GM23338 (cell line): Measurements from ENCODE around the gene GNPTG. TPM values are rescaled to one million over a fixed set of nuclear protein-coding genes. Genes with fewer than 3 reads are reported as not detected.

Experiments used
- ATAC-seq: fragments of 200-7000 bp; cut with Tn5 transposase; 3 replicates; pipeline ENCODE4 v1.9.1; 2020
- DNase-seq: peaks from one replicate; pipeline ENCODE4 v3.0.0-alpha.2; 2015; ENCODE audit warnings: low spot score
- H2AFZ ChIP-seq: fragments of 200-600 bp; sonication (generic); 2 replicates; pipeline ENCODE4 v1.8.0; 2016; ENCODE audit warnings: antibody characterized with exemption, mild to moderate bottlenecking, moderate library complexity
- H3F3A ChIP-seq: fragments of 200-600 bp; sonication (generic); replicated peaks from 2 replicates; pipeline ENCODE4 v1.8.0; 2017; ENCODE audit warnings: antibody characterized with exemption, mixed run types, low read depth
- H3K27ac ChIP-seq: fragments of 200-600 bp; sonication (generic); 2 replicates; pipeline ENCODE4 v1.6.1; 2016; ENCODE audit warnings: low read depth
- H3K27me3 ChIP-seq: fragments of 200-600 bp; sonication (generic); 2 replicates; pipeline ENCODE4 v1.8.0; 2016; ENCODE audit warnings: mild to moderate bottlenecking, mixed run types, moderate library complexity; ENCODE audit not compliant: insufficient read depth
- H3K36me3 ChIP-seq: fragments of 200-600 bp; sonication (generic); 2 replicates; pipeline ENCODE4 v1.8.0; 2016; ENCODE audit warnings: mild to moderate bottlenecking; ENCODE audit not compliant: insufficient read depth
- H3K4me1 ChIP-seq: fragments of 200-600 bp; sonication (generic); 2 replicates; pipeline ENCODE4 v1.8.0; 2016; ENCODE audit warnings: mild to moderate bottlenecking, moderate library complexity; ENCODE audit not compliant: insufficient read depth
- H3K4me2 ChIP-seq: fragments of 200-600 bp; sonication (generic); 2 replicates; pipeline ENCODE4 v1.7.1; 2017; ENCODE audit warnings: mixed run types
- H3K4me3 ChIP-seq: fragments of 200-600 bp; sonication (generic); 2 replicates; pipeline ENCODE4 v1.6.1; 2016; ENCODE audit warnings: mixed run types
- H3K79me2 ChIP-seq: fragments of 200-600 bp; sonication (generic); replicated peaks from 2 replicates; pipeline ENCODE4 v1.8.0; 2017; ENCODE audit warnings: mild to moderate bottlenecking; ENCODE audit not compliant: insufficient read depth
- H3K9me2 ChIP-seq: fragments of 200-600 bp; sonication (generic); 2 replicates; pipeline ENCODE4 v1.8.0; 2017; ENCODE audit not compliant: insufficient read depth
- H4K20me1 ChIP-seq: fragments of 200-600 bp; sonication (generic); replicated peaks from 2 replicates; pipeline ENCODE4 v1.8.0; 2017; ENCODE audit warnings: mild to moderate bottlenecking; ENCODE audit not compliant: insufficient read depth
- H3K27ac Mint-ChIP-seq: 2 replicates; pipeline ENCODE4 v1.8.0; 2020; ENCODE audit warnings: inconsistent platforms, mild to moderate bottlenecking, moderate library complexity, mixed read lengths
- H3K27me3 Mint-ChIP-seq: 3 replicates; pipeline ENCODE4 v1.8.0; 2022; ENCODE audit warnings: low read depth, mild to moderate bottlenecking, moderate library complexity, mixed read lengths, inconsistent platforms; ENCODE audit not compliant: insufficient read depth, poor library complexity
- H3K36me3 Mint-ChIP-seq: 3 replicates; pipeline ENCODE4 v1.8.0; 2021; ENCODE audit warnings: low read depth, mild to moderate bottlenecking, inconsistent platforms, moderate library complexity, mixed read lengths
- H3K4me1 Mint-ChIP-seq: 3 replicates; pipeline ENCODE4 v1.8.0; 2020; ENCODE audit warnings: mild to moderate bottlenecking, inconsistent platforms, mixed read lengths
- H3K4me3 Mint-ChIP-seq: 3 replicates; pipeline ENCODE4 v1.8.0; 2021; ENCODE audit warnings: moderate library complexity, mild to moderate bottlenecking, inconsistent platforms, mixed read lengths
- H3K9me3 Mint-ChIP-seq: 3 replicates; pipeline ENCODE4 v1.8.0; 2020; ENCODE audit warnings: moderate library complexity, mild to moderate bottlenecking, inconsistent platforms, mixed read lengths
- CREB1 ChIP-seq: fragments of 250-450 bp; sonication (Bioruptor Pico); IDR thresholded peaks from 2 replicates; pipeline ENCODE4 v1.5.0; 2020; ENCODE audit warnings: low read depth, mild to moderate bottlenecking, moderate library complexity
- EZH2 ChIP-seq: fragments of 200-600 bp; sonication (generic); IDR thresholded peaks from one replicate; pipeline ENCODE4 v1.8.0; 2017; ENCODE audit warnings: antibody characterized with exemption, mild to moderate bottlenecking, low read depth; ENCODE audit not compliant: unreplicated experiment
- EZH2phosphoT487 ChIP-seq: fragments of 200-600 bp; sonication (generic); IDR thresholded peaks from one replicate; pipeline ENCODE4 v1.8.1; 2018; ENCODE audit warnings: antibody characterized with exemption; ENCODE audit not compliant: unreplicated experiment
- JUNB ChIP-seq: IDR thresholded peaks from one replicate; pipeline ENCODE4 v1.6.1; 2016; ENCODE audit warnings: antibody characterized with exemption; ENCODE audit not compliant: unreplicated experiment
- NANOG ChIP-seq: IDR thresholded peaks from 2 replicates; pipeline ENCODE4 v1.6.1; 2016; ENCODE audit warnings: antibody characterized with exemption, borderline replicate concordance
- POLR2AphosphoS5 ChIP-seq: IDR thresholded peaks from 2 replicates; pipeline ENCODE4 v1.6.1; 2016; ENCODE audit warnings: antibody characterized with exemption, low read depth
- STAT1 ChIP-seq: IDR thresholded peaks from one replicate; pipeline ENCODE4 v1.6.1; 2016; ENCODE audit warnings: antibody characterized with exemption; ENCODE audit not compliant: unreplicated experiment
- ZNF114 ChIP-seq: fragments of 250-450 bp; sonication (Bioruptor Pico); IDR thresholded peaks from 2 replicates; pipeline ENCODE4 v1.5.0; 2020; ENCODE audit warnings: mild to moderate bottlenecking, moderate library complexity
- ZNF331 ChIP-seq: fragments of 250-450 bp; sonication (Bioruptor Pico); IDR thresholded peaks from 2 replicates; pipeline ENCODE4 v1.5.0; 2020; ENCODE audit warnings: low read depth, mild to moderate bottlenecking, moderate library complexity
- polyA plus RNA-seq: library from polyadenylated mRNA; unstranded; fragments of >200 nt; fragmentation: Nextera tagmentation; extraction: Ambion mirVana; gene quantifications from 2 replicates; pipeline ENCODE4 v1.2.1, GENCODE V29; 2016
- total RNA-seq: library from RNA; depleted of rRNA; stranded (reverse); fragments of >200 nt; shearing (Covaris generic); gene quantifications from 2 replicates; pipeline ENCODE4 v1.2.3, GENCODE V29; 2014
- TF ChIP-seq, protein P1 (sequence below), 2 experiments: fragments of 200-600 bp in 1 of 2; sonication (generic) in 1 of 2; conservative IDR thresholded peaks; 2 replicates each; pipeline versions ENCODE4 v1.5.1 to v1.6.1; 2016 to 2017; ENCODE audit warnings: antibody characterized with exemption in 2 of 2, low read depth in 2 of 2, mild to moderate bottlenecking in 2 of 2, moderate library complexity in 1 of 2
- TF ChIP-seq, protein P2 (sequence below): IDR thresholded peaks from one replicate; pipeline ENCODE4 v1.6.1; 2018; ENCODE audit warnings: antibody characterized with exemption; ENCODE audit not compliant: unreplicated experiment
- TF ChIP-seq, protein P3 (sequence below): IDR thresholded peaks from 2 replicates; pipeline ENCODE4 v1.6.1; 2016; ENCODE audit warnings: antibody characterized with exemption
- TF ChIP-seq, protein P4 (sequence below): fragments of 250-450 bp; sonication (Bioruptor Pico); IDR thresholded peaks from 2 replicates; pipeline ENCODE4 v1.5.0; 2020; ENCODE audit warnings: mild to moderate bottlenecking, moderate library complexity

Gene GNPTG
- total and polyA plus RNA-seq, 2 experiments from 2014 or later, result 23.3 to 41.0 TPM

GRCh38 chr16:1323296-1324239 lies 28.2 kb upstream of the GNPTG start:
- H3K4me2 ChIP-seq, result no peak overlapping the region
- no peak for DNase-seq
- peaks cover 12% of the 10 kb centered on the region; the same call in 1 of the 2 replicates for H3F3A ChIP-seq
- Mint-ChIP-seq H3K4me1 (peaks cover 7% of the 10 kb centered on the region), H3K27ac (no peak overlapping the region), H3K27me3 (peaks cover 10% of the 10 kb centered on the region), H3K4me3 (no peak overlapping the region), H3K36me3 (peaks cover 58% of the 10 kb centered on the region), H3K9me3 (no peaks in the 10 kb centered on the region)
- H3K27me3 ChIP-seq, result no peaks in the 10 kb centered on the region
- TF ChIP-seq ZNF114 (CRISPR knock-in tag), result no peak
- TF ChIP-seq, protein P1, sequence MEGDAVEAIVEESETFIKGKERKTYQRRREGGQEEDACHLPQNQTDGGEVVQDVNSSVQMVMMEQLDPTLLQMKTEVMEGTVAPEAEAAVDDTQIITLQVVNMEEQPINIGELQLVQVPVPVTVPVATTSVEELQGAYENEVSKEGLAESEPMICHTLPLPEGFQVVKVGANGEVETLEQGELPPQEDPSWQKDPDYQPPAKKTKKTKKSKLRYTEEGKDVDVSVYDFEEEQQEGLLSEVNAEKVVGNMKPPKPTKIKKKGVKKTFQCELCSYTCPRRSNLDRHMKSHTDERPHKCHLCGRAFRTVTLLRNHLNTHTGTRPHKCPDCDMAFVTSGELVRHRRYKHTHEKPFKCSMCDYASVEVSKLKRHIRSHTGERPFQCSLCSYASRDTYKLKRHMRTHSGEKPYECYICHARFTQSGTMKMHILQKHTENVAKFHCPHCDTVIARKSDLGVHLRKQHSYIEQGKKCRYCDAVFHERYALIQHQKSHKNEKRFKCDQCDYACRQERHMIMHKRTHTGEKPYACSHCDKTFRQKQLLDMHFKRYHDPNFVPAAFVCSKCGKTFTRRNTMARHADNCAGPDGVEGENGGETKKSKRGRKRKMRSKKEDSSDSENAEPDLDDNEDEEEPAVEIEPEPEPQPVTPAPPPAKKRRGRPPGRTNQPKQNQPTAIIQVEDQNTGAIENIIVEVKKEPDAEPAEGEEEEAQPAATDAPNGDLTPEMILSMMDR (conservative IDR thresholded peaks at IDR 0.05; ENCODE audit: low read depth in 2 of 2), result no peak
- TF ChIP-seq NANOG, result no peak
- TF ChIP-seq, protein P2, sequence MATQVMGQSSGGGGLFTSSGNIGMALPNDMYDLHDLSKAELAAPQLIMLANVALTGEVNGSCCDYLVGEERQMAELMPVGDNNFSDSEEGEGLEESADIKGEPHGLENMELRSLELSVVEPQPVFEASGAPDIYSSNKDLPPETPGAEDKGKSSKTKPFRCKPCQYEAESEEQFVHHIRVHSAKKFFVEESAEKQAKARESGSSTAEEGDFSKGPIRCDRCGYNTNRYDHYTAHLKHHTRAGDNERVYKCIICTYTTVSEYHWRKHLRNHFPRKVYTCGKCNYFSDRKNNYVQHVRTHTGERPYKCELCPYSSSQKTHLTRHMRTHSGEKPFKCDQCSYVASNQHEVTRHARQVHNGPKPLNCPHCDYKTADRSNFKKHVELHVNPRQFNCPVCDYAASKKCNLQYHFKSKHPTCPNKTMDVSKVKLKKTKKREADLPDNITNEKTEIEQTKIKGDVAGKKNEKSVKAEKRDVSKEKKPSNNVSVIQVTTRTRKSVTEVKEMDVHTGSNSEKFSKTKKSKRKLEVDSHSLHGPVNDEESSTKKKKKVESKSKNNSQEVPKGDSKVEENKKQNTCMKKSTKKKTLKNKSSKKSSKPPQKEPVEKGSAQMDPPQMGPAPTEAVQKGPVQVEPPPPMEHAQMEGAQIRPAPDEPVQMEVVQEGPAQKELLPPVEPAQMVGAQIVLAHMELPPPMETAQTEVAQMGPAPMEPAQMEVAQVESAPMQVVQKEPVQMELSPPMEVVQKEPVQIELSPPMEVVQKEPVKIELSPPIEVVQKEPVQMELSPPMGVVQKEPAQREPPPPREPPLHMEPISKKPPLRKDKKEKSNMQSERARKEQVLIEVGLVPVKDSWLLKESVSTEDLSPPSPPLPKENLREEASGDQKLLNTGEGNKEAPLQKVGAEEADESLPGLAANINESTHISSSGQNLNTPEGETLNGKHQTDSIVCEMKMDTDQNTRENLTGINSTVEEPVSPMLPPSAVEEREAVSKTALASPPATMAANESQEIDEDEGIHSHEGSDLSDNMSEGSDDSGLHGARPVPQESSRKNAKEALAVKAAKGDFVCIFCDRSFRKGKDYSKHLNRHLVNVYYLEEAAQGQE, result no peak
- TF ChIP-seq JUNB, result no peak
- TF ChIP-seq CREB1 (CRISPR knock-in tag), result no peak
- TF ChIP-seq STAT1, result no peak
- no peak for TF ChIP-seq ZNF331 (CRISPR knock-in tag)
- no peak for TF ChIP-seq EZH2
- TF ChIP-seq, protein P3, sequence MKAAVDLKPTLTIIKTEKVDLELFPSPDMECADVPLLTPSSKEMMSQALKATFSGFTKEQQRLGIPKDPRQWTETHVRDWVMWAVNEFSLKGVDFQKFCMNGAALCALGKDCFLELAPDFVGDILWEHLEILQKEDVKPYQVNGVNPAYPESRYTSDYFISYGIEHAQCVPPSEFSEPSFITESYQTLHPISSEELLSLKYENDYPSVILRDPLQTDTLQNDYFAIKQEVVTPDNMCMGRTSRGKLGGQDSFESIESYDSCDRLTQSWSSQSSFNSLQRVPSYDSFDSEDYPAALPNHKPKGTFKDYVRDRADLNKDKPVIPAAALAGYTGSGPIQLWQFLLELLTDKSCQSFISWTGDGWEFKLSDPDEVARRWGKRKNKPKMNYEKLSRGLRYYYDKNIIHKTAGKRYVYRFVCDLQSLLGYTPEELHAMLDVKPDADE, result no peak
- no peak for TF ChIP-seq POLR2AphosphoS5
- TF ChIP-seq EZH2phosphoT487, result no peak
- TF ChIP-seq, protein P4, sequence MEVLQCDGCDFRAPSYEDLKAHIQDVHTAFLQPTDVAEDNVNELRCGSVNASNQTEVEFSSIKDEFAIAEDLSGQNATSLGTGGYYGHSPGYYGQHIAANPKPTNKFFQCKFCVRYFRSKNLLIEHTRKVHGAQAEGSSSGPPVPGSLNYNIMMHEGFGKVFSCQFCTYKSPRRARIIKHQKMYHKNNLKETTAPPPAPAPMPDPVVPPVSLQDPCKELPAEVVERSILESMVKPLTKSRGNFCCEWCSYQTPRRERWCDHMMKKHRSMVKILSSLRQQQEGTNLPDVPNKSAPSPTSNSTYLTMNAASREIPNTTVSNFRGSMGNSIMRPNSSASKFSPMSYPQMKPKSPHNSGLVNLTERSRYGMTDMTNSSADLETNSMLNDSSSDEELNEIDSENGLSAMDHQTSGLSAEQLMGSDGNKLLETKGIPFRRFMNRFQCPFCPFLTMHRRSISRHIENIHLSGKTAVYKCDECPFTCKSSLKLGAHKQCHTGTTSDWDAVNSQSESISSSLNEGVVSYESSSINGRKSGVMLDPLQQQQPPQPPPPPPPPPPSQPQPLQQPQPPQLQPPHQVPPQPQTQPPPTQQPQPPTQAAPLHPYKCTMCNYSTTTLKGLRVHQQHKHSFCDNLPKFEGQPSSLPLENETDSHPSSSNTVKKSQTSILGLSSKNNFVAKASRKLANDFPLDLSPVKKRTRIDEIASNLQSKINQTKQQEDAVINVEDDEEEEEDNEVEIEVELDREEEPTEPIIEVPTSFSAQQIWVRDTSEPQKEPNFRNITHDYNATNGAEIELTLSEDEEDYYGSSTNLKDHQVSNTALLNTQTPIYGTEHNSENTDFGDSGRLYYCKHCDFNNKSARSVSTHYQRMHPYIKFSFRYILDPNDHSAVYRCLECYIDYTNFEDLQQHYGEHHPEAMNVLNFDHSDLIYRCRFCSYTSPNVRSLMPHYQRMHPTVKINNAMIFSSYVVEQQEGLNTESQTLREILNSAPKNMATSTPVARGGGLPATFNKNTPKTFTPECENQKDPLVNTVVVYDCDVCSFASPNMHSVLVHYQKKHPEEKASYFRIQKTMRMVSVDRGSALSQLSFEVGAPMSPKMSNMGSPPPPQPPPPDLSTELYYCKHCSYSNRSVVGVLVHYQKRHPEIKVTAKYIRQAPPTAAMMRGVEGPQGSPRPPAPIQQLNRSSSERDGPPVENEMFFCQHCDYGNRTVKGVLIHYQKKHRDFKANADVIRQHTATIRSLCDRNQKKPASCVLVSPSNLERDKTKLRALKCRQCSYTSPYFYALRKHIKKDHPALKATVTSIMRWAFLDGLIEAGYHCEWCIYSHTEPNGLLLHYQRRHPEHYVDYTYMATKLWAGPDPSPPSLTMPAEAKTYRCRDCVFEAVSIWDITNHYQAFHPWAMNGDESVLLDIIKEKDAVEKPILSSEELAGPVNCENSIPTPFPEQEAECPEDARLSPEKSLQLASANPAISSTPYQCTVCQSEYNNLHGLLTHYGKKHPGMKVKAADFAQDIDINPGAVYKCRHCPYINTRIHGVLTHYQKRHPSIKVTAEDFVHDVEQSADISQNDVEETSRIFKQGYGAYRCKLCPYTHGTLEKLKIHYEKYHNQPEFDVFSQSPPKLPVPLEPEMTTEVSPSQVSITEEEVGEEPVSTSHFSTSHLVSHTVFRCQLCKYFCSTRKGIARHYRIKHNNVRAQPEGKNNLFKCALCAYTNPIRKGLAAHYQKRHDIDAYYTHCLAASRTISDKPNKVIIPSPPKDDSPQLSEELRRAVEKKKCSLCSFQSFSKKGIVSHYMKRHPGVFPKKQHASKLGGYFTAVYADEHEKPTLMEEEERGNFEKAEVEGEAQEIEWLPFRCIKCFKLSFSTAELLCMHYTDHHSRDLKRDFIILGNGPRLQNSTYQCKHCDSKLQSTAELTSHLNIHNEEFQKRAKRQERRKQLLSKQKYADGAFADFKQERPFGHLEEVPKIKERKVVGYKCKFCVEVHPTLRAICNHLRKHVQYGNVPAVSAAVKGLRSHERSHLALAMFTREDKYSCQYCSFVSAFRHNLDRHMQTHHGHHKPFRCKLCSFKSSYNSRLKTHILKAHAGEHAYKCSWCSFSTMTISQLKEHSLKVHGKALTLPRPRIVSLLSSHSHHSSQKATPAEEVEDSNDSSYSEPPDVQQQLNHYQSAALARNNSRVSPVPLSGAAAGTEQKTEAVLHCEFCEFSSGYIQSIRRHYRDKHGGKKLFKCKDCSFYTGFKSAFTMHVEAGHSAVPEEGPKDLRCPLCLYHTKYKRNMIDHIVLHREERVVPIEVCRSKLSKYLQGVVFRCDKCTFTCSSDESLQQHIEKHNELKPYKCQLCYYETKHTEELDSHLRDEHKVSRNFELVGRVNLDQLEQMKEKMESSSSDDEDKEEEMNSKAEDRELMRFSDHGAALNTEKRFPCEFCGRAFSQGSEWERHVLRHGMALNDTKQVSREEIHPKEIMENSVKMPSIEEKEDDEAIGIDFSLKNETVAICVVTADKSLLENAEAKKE (CRISPR knock-in tag), result no peak
- H3K4me1 ChIP-seq, result no peaks in the 10 kb centered on the region
- no peak overlapping the region for H3K27ac ChIP-seq
- no peak for ATAC-seq
- H4K20me1 ChIP-seq, result peaks cover 8% of the 10 kb centered on the region; the same call in 1 of the 2 replicates
- H3K36me3 ChIP-seq, result peaks cover 10% of the 10 kb centered on the region; the same call in 1 of the 2 replicates
- H3K4me3 ChIP-seq, result no peak overlapping the region
- no peak overlapping the region for H2AFZ ChIP-seq
- H3K79me2 ChIP-seq, result peaks cover 12% of the 10 kb centered on the region; the same call in 1 of the 2 replicates
- no peaks in the 10 kb centered on the region for H3K9me2 ChIP-seq
